ENCODE results near the gene NFATC1. TPM values are rescaled to one million over a fixed set of nuclear protein-coding genes. Genes with fewer than 3 reads are reported as not detected.
A peak's percentile ranks its signal among the peaks of the same experiment; 100 is the strongest.

Gene NFATC1
- total RNA-seq, 2 donors from 2014 or later: 5.2 to 5.9 TPM

DNA sequence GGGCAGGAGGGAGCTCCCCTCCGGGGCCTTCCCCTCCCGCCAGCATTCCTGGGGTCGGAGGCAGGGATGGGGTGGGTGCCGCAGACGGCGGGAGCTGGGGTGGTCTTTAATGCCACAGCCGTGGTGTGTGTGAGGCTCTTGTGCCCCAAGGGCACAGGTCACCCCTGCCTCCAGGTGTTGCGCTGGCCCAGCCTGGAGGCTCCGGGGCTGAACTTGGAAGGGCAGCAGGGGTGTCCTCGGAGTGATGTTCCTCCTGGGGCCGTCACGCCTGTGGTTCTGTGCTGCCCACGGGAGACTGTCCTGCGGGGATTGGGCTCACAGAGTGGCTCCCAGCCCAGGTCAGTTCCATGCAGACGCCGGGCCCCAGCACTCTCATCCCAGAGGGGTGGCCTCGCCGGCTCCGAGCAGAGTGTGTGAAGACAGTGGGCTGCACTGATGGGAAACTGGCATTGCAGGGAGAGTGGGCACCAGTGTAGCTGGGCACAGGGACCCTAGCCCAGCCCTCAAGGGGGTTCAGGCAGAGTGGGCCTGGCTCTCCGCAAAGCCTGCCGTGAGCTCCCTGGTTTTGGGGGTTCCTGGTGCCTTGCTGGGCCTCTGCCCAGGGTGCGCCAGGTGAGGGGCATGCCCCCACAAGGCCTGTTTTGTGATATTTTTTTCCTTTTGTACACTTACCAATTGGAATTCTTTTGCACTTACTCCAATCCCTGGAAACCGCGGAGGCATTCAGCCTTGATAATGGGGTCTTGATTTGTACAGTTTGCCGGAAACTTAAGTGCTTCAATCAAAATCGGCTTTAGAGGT, 56.7 kb downstream of the NFATC1 start:
- H3K4me3 ChIP-seq: no peak overlapping the region
- H3K4me1 ChIP-seq: no peaks in the 10 kb centered on the region
- no peaks in the 10 kb centered on the region for H3K9me3 ChIP-seq
- intact Hi-C loops (cut with DNase I): no loop called here
- ATAC-seq (no peak), DNase-seq (no peak)
- 90 to 91% methylated on average over 16 to 26 of the region's 26 CpGs for WGBS, 2 donors
- H3K27me3 ChIP-seq: no peaks in the 10 kb centered on the region
- peaks cover 0 to 2% of the 10 kb centered on the region in 2 donors for H3K36me3 ChIP-seq (replicated peaks in 1 of 2; ENCODE audit: insufficient read depth in 1 of 2, low read depth in 2 of 2)
- H3K27ac ChIP-seq: no peak overlapping the region
- no peak for TF ChIP-seq POLR2A (IDR thresholded peaks at IDR 0.05)
- TF ChIP-seq CTCF (IDR thresholded peaks at IDR 0.05): no peak

DNA sequence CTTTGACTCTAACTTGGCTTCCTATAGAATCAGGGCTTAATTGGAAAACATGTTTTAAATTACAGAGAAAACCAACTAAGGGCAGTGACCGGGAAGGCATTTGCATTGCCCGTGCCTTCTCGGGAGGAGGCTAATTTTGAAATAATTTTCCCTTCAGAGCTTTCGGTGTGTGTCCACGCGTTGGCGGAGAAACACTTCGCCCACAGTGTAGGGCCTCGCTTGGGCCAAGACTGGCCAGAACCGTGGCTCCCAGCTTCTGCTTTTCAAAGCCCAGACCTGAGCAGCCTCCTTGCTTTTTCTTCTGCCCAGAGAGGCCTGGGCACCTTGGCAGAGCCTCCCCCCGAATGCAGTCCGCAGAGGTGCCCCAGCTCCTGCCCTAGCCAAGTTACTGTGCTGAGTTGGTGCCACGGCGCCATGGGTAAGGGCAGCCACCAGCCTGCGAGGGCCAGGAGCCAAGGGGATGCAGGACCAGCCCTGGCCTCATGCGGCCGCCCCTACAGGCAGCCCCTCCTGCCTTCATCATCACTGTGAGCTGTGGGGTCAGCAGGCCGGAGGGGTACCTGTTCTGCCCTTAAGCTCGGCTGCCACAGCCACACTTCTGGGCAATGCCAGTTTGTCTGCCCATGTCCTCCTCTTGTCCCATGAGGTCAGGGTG, 57.4 kb downstream of the NFATC1 start:
- Histone ChIP-seq H3K27ac (no peak overlapping the region), H3K36me3 (replicated peaks in 1 of 2; ENCODE audit: insufficient read depth in 1 of 2, low read depth in 2 of 2) (peaks cover 0 to 2% of the 10 kb centered on the region in 2 donors), H3K9me3 (no peaks in the 10 kb centered on the region), H3K27me3 (no peaks in the 10 kb centered on the region), H3K4me3 (no peak overlapping the region), H3K4me1 (peaks cover 6% of the 10 kb centered on the region)
- intact Hi-C loops (cut with DNase I): no loop called here
- ATAC-seq: no peak
- WGBS, 2 donors: 84 to 91% methylated on average over 16 to 18 of the region's 19 CpGs
- TF ChIP-seq POLR2A (IDR thresholded peaks at IDR 0.05): no peak
- no peak for TF ChIP-seq CTCF (IDR thresholded peaks at IDR 0.05)
- no peak for DNase-seq

DNA sequence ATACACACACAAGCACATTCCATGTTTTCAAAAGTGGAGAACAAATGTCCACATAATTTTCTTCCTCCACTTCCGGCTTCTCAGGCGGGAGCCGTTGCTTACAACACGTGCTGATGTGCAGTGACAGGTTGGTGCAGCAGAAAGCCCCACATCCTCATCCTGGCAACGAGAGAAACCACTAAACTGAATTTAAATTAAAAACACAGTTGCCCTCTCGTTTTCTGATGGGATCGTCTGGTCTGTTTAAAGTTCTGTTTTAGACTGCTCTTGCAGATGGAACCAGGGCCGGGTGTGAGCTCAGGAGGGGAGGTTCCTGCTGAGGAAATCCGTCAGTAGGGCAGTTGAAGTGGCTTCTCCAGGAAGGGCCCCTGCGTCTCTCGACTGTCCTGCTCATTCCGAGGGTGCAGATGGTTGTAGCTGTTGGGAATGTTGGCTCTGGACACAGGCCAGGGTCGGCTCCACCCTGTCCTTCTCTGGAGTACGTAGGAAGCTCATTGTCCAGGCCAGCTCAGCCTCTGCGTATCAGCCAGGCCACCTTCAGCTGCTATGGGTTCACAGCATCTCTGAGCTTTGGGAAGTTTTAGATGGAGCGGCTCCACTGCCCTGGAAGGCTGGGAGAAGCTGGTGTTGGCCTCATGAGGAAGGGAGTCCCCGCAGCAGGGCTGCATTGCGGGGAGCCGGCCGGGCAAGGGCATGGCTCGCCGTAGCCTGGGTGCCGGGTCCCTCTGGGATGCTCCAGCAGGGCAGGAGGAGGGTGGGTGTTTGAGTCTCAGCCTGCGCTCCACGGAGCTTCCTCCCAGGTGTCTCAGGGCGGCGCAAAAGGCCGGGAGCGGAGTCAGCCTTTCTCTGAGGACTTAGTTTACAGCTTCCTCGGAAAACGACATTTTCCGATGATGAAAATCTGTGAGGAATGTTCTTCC, 58.3 kb downstream of the NFATC1 start:
- Histone ChIP-seq H3K27ac (peak overlapping the region in 1 of 4 donors; percentile 36), H3K4me3 (no peak overlapping the region), H3K4me1 (peaks cover 14% of the 10 kb centered on the region), H3K36me3 (replicated peaks in 1 of 2; ENCODE audit: insufficient read depth in 1 of 2, low read depth in 2 of 2) (peaks cover 0 to 2% of the 10 kb centered on the region in 2 donors), H3K27me3 (no peaks in the 10 kb centered on the region), H3K9me3 (no peaks in the 10 kb centered on the region)
- DNase-seq (peak in 3 of 4 donors; percentile 15 to 28 (median 19)), ATAC-seq (no peak)
- intact Hi-C loops (cut with DNase I): no loop called here
- TF ChIP-seq CTCF (IDR thresholded peaks at IDR 0.05) (no peak), POLR2A (IDR thresholded peaks at IDR 0.05) (no peak)
- 76 to 86% methylated on average over 26 to 29 of the region's 32 CpGs for WGBS, 2 donors

DNA sequence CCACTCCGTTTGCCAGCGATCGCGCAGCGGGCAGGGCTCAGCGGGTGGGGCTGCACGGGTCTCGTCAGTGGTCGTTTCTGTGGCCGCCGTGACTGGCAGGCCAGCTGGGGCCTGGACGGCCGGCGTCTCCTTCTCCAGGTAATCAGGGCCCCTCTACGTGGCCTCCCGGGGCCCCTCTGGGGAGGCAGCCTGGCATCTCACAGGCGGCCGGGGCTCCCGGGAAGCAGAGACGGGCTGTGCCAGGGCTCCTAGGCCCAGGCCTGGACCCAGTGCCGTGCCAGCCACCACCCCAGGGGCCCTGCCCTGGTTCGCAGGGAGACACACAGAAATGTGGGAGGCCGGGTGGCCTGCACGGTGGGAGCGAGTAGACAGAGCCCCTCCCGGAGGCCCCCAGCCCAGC, 59.5 kb downstream of the NFATC1 start:
- H3K9me3 ChIP-seq: no peaks in the 10 kb centered on the region
- no peaks in the 10 kb centered on the region for H3K36me3 ChIP-seq (replicated peaks in 1 of 2; ENCODE audit: insufficient read depth in 1 of 2, low read depth in 2 of 2)
- WGBS, 2 donors: 91 to 95% methylated on average over 14 to 26 of the region's 26 CpGs
- no peak overlapping the region for H3K27ac ChIP-seq
- intact Hi-C loops (cut with DNase I): no loop called here
- ATAC-seq (no peak), DNase-seq (no peak)
- peaks cover 16% of the 10 kb centered on the region for H3K4me1 ChIP-seq
- no peak for TF ChIP-seq POLR2A (IDR thresholded peaks at IDR 0.05)
- no peak for TF ChIP-seq CTCF (IDR thresholded peaks at IDR 0.05)
- H3K27me3 ChIP-seq: no peaks in the 10 kb centered on the region
- no peak overlapping the region for H3K4me3 ChIP-seq
